Activated naive CD4-positive, alpha-beta T cell treated with anti-CD3 and anti-CD28 coated beads, Interleukin-2, amount 50 U/mL, for 24 hours (primary cell): Measurements from ENCODE around the gene LRRN4.
"Not testable (repeated sequence)": the region's sequence is repeated elsewhere in the genome, so short reads cannot be mapped to it uniquely, and the experiment has no call there.

Experiments
- H3K27ac Mint-ChIP-seq: one replicate; pipeline ENCODE4 v1.8.0; 2021; ENCODE audit warnings: mild to moderate bottlenecking, mixed read lengths
- H3K27me3 Mint-ChIP-seq: one replicate; pipeline ENCODE4 v1.8.0; 2021; ENCODE audit warnings: mixed read lengths
- H3K36me3 Mint-ChIP-seq: one replicate; pipeline ENCODE4 v1.8.0; 2021; ENCODE audit warnings: mixed read lengths
- H3K4me1 Mint-ChIP-seq: one replicate; pipeline ENCODE4 v1.8.0; 2021; ENCODE audit warnings: mixed read lengths
- H3K4me3 Mint-ChIP-seq: one replicate; pipeline ENCODE4 v1.8.0; 2021; ENCODE audit warnings: mild to moderate bottlenecking, mixed read lengths
- H3K9me3 Mint-ChIP-seq: one replicate; pipeline ENCODE4 v1.8.0; 2021; ENCODE audit warnings: mixed read lengths

Gene LRRN4

GRCh38 chr20:6046432-6046831 lies 7.4 kb downstream of the LRRN4 start:
- peaks cover 3% of the 10 kb centered on the region for H3K36me3 Mint-ChIP-seq
- H3K4me3 Mint-ChIP-seq = no peak overlapping the region
- H3K27ac Mint-ChIP-seq = no peak overlapping the region
- no peaks in the 10 kb centered on the region for H3K9me3 Mint-ChIP-seq
- H3K27me3 Mint-ChIP-seq = peaks cover 6% of the 10 kb centered on the region
- no peaks in the 10 kb centered on the region for H3K4me1 Mint-ChIP-seq

- Mint-ChIP-seq H3K36me3 (peaks cover 6% of the 10 kb centered on the region), H3K27me3 (peaks cover 4% of the 10 kb centered on the region), H3K9me3 (no peaks in the 10 kb centered on the region), H3K4me3 (no peak overlapping the region), H3K27ac (no peak overlapping the region), H3K4me1 (no peaks in the 10 kb centered on the region)
Observed at GRCh38 chr20:6045566-6045965, 8.3 kb downstream of the LRRN4 start.

- Mint-ChIP-seq H3K9me3 (no peaks in the 10 kb centered on the region), H3K36me3 (peaks cover 14% of the 10 kb centered on the region), H3K4me3 (no peak overlapping the region), H3K4me1 (no peaks in the 10 kb centered on the region), H3K27ac (no peak overlapping the region), H3K27me3 (no peaks in the 10 kb centered on the region)
Observed at GRCh38 chr20:6044115-6044514, 9.7 kb downstream of the LRRN4 start.

GRCh38 chr20:6041808-6042265 lies 12.0 kb downstream of the LRRN4 start:
- H3K4me3 Mint-ChIP-seq = no peak overlapping the region
- H3K27me3 Mint-ChIP-seq = no peaks in the 10 kb centered on the region
- peaks cover 19% of the 10 kb centered on the region for H3K36me3 Mint-ChIP-seq
- no peak overlapping the region for H3K27ac Mint-ChIP-seq
- no peaks in the 10 kb centered on the region for H3K9me3 Mint-ChIP-seq
- no peaks in the 10 kb centered on the region for H3K4me1 Mint-ChIP-seq

- Mint-ChIP-seq H3K27ac (no peak overlapping the region), H3K36me3 (peaks cover 20% of the 10 kb centered on the region), H3K4me3 (no peak overlapping the region), H3K4me1 (no peaks in the 10 kb centered on the region), H3K27me3 (no peaks in the 10 kb centered on the region), H3K9me3 (no peaks in the 10 kb centered on the region)
Observed at GRCh38 chr20:6040958-6041807, 12.7 kb downstream of the LRRN4 start.

GRCh38 chr20:6040540-6040939 lies 13.3 kb downstream of the LRRN4 start:
- Mint-ChIP-seq H3K9me3 (no peaks in the 10 kb centered on the region), H3K27ac (no peak overlapping the region), H3K36me3 (peaks cover 21% of the 10 kb centered on the region), H3K4me1 (no peaks in the 10 kb centered on the region), H3K4me3 (no peak overlapping the region), H3K27me3 (no peaks in the 10 kb centered on the region)

- Mint-ChIP-seq H3K36me3 (peaks cover 22% of the 10 kb centered on the region), H3K9me3 (no peaks in the 10 kb centered on the region), H3K27me3 (no peaks in the 10 kb centered on the region), H3K4me1 (no peaks in the 10 kb centered on the region), H3K4me3 (no peak overlapping the region), H3K27ac (no peak overlapping the region)
Observed at GRCh38 chr20:6039766-6040165, 14.1 kb downstream of the LRRN4 start.

- H3K9me3 Mint-ChIP-seq = no peaks in the 10 kb centered on the region
Observed at GRCh38 chr20:6038256-6038655, 15.6 kb downstream of the LRRN4 start.

GRCh38 chr20:6037082-6037481 lies 16.8 kb downstream of the LRRN4 start:
- Mint-ChIP-seq H3K4me1 (peaks cover 3% of the 10 kb centered on the region), H3K36me3 (peaks cover 30% of the 10 kb centered on the region), H3K27ac (no peak overlapping the region), H3K27me3 (no peaks in the 10 kb centered on the region), H3K9me3 (no peaks in the 10 kb centered on the region), H3K4me3 (no peak overlapping the region)

More at GRCh38 chr20:6038256-6038655, 15.6 kb downstream of the LRRN4 start:
- Mint-ChIP-seq H3K36me3 (peaks cover 31% of the 10 kb centered on the region), H3K4me3 (no peak overlapping the region), H3K27ac (no peak overlapping the region), H3K27me3 (no peaks in the 10 kb centered on the region), H3K4me1 (peaks cover 3% of the 10 kb centered on the region)

GRCh38 chr20:6036213-6036612 lies 17.6 kb downstream of the LRRN4 start:
- Mint-ChIP-seq H3K4me1 (peaks cover 6% of the 10 kb centered on the region), H3K9me3 (no peaks in the 10 kb centered on the region), H3K27ac (no peak overlapping the region), H3K36me3 (peaks cover 30% of the 10 kb centered on the region), H3K27me3 (no peaks in the 10 kb centered on the region), H3K4me3 (no peak overlapping the region)

GRCh38 chr20:6034134-6034969 lies 19.5 kb downstream of the LRRN4 start:
- H3K4me1 Mint-ChIP-seq = peaks cover 22% of the 10 kb centered on the region
- peaks cover 19% of the 10 kb centered on the region for H3K36me3 Mint-ChIP-seq
- no peaks in the 10 kb centered on the region for H3K27me3 Mint-ChIP-seq
- no peak overlapping the region for H3K4me3 Mint-ChIP-seq
- H3K27ac Mint-ChIP-seq = peak overlapping the region; percentile 9
- no peaks in the 10 kb centered on the region for H3K9me3 Mint-ChIP-seq

- Mint-ChIP-seq H3K36me3 (peaks cover 21% of the 10 kb centered on the region), H3K4me1 (peaks cover 32% of the 10 kb centered on the region)
- H3K27me3 Mint-ChIP-seq, H3K4me3 Mint-ChIP-seq, H3K9me3 Mint-ChIP-seq, H3K27ac Mint-ChIP-seq: not testable (repeated sequence)
Observed at GRCh38 chr20:6032907-6033306, 21.0 kb downstream of the LRRN4 start.

GRCh38 chr20:6030453-6031080 lies 23.3 kb downstream of the LRRN4 start:
- Mint-ChIP-seq H3K4me1 (peaks cover 43% of the 10 kb centered on the region), H3K27me3 (no peaks in the 10 kb centered on the region), H3K27ac (peak overlapping the region; percentile 25), H3K4me3 (peak overlapping the region; percentile 20), H3K36me3 (peaks cover 22% of the 10 kb centered on the region), H3K9me3 (no peaks in the 10 kb centered on the region)

- Mint-ChIP-seq H3K9me3 (no peaks in the 10 kb centered on the region), H3K27ac (no peak overlapping the region), H3K27me3 (no peaks in the 10 kb centered on the region), H3K4me3 (no peak overlapping the region), H3K4me1 (peaks cover 47% of the 10 kb centered on the region), H3K36me3 (peaks cover 27% of the 10 kb centered on the region)
Observed at GRCh38 chr20:6029538-6029937, 24.3 kb downstream of the LRRN4 start.

- H3K27ac Mint-ChIP-seq = no peak overlapping the region
- H3K36me3 Mint-ChIP-seq = peaks cover 29% of the 10 kb centered on the region
- peaks cover 45% of the 10 kb centered on the region for H3K4me1 Mint-ChIP-seq
- no peak overlapping the region for H3K4me3 Mint-ChIP-seq
- H3K27me3 Mint-ChIP-seq = no peaks in the 10 kb centered on the region
- no peaks in the 10 kb centered on the region for H3K9me3 Mint-ChIP-seq
Observed at GRCh38 chr20:6028818-6029217, 25.0 kb downstream of the LRRN4 start.
